NCI-H2107 treated with DMSO at 0.1 percent for 48 hours (cell line): ENCODE data around the gene GPATCH4.
"Not testable (repeated sequence)": the region's sequence is repeated elsewhere in the genome, so short reads cannot be mapped to it uniquely, and the experiment has no call there.

ENCODE experiments used
- DNase-seq: peaks from one replicate; lab custom pipeline; 2025; ENCODE audit not compliant: unreplicated experiment; lab: John Stamatoyannopoulos, UW

The GPATCH4 gene

DNA sequence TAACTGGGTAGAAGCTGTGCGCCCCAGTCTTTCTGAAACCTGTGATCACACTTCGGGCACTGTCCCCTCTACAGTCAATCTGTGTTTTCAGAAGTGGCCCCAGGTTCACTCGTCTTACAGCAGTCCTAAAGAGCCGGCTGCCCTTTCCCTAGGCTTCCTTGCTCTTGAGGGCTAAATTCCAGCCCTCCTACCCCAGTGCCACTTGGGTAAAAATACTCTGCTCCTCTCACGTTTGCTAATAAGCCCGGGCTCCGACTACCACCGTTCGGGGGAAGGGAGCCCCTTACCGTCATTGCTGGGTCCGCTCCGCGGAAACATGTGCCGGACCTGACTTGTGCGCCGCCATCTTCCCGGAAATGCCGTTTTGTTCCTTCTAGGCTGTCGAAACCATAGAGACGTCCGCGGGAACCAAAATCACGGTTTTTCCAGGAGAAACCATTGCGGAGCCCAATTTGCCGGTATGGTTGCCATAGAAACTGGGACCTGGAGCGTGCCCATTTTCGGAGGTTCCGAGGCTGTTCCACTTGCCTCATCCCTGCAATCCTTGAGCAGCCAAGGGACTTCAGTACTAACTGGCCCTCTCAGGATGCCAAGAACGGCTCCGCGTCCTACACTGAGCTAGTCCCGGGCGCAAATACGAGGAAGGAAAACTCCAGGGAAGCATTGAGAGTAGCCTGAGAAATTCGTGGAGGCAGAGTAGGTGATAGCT, at the start of gene GPATCH4:
Gene GPATCH4, minus strand, starts transcription at position 358 of the 709 bp plus-strand sequence.
- DNase-seq, result peak; percentile 75

DNA sequence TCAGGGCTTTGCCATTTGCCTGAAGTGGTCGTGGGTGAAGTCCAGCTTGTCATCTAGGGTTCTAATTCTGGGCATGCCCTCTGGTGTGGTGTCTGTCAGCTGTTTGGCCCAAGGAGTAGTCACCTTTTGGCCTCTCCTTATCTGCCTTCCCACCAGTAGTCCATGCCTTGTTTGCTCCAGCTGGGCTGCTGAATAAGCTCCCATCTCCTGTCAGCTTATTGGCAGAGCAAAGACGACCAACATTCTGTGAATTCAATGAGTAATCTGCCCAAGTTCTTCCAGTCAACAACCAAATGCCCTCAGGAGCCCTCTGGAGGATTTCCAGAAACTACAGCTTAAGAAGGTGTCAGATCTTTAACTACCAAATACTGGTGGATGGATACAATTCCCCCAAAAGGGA, 47.7 kb upstream of the GPATCH4 start:
- DNase-seq, result no peak

DNA sequence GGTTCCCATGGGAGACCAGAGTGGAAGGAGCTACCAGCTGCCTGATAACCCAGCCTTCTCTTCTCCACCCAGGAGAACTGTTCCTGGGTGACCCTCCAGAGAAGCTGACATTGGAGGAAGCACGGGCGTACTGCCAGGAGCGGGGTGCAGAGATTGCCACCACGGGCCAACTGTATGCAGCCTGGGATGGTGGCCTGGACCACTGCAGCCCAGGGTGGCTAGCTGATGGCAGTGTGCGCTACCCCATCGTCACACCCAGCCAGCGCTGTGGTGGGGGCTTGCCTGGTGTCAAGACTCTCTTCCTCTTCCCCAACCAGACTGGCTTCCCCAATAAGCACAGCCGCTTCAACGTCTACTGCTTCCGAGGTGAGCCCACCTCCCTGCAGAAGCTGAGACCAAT, 47.2 kb upstream of the GPATCH4 start:
- no peak for DNase-seq

DNA sequence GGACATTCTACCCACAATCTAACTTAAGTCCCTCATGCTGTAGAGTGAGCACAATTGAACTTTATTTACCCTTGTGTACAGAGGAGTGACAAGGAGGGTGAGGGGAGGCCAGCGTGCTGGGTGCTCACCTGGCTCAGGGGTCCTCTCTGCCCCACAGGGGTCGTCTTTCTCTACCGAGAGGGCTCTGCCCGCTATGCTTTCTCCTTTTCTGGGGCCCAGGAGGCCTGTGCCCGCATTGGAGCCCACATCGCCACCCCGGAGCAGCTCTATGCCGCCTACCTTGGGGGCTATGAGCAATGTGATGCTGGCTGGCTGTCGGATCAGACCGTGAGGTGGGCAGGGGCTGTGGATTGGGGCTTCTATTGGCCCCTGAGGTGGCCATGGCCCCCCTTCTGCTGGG, 46.1 kb upstream of the GPATCH4 start:
- no peak for DNase-seq

DNA sequence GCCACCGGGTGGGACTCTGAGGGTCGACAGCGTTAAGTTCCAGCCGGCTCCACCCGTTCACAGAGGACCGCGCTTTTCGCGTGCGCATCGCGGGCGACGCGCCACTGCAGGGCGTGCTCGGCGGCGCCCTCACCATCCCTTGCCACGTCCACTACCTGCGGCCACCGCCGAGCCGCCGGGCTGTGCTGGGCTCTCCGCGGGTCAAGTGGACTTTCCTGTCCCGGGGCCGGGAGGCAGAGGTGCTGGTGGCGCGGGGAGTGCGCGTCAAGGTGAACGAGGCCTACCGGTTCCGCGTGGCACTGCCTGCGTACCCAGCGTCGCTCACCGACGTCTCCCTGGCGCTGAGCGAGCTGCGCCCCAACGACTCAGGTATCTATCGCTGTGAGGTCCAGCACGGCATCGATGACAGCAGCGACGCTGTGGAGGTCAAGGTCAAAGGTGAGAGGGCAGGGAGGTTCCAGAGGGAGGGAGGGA, 45.5 kb upstream of the GPATCH4 start:
- DNase-seq, result no peak

DNA sequence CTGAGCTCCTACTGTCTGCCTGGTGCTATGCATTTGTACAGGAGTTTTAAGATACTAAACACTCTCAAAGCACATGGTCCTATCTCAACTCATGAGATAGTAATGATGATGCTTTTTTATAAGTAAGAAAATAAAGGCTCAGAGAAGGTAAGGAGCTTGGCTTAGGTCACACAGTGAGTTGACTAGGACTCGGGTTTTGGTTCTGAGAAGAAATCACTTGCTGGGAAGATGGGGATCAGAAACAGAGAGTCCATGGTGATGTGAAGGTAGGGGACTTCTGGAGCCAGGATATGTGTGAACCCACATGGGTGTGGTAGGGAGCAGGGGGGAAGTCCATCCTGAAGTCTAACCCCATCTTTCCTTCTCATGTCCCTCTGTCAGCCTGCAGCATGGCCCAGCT, 44.4 kb upstream of the GPATCH4 start:
- DNase-seq, result no peak

DNA sequence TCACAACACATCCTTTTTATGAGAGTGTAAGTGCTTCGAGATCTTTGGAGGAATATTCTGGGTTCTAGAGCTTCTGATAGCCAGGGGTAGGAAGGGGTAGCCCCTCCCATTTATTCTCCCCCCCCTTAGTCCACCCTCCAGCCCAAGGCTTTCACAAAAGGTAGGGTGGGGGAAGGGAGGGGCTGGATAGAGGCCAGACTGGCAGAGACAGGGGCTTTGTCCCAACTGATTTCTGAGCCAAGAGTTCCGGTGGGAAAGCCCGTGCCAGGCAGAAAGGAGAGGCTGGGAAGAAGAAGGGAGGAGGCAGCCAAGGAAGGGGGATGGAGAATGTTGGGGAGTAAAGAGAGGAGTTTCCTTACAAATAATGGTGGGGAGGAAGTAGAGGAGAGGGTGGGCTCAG, 43.8 kb upstream of the GPATCH4 start:
- DNase-seq, result no peak

DNA sequence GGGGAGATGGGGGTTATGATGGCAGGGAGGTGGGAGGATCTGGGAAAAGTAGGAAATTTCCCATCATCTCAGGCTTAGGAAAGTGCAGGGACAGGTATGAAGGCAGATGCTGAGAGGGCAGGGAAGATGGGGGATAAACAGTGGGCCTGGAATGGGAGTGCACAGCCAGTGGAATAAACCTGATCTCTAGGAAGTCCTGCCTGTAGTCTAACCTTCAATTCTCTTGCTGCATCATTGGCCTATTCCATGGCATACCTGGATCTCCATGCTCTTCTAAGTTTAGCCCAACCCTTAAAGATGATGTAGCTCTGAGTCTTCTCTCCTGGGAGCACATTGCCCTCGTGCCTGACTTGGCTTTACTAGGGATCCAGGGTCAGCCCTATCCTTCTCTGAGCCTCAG, 43.4 kb upstream of the GPATCH4 start:
- DNase-seq, result no peak

DNA sequence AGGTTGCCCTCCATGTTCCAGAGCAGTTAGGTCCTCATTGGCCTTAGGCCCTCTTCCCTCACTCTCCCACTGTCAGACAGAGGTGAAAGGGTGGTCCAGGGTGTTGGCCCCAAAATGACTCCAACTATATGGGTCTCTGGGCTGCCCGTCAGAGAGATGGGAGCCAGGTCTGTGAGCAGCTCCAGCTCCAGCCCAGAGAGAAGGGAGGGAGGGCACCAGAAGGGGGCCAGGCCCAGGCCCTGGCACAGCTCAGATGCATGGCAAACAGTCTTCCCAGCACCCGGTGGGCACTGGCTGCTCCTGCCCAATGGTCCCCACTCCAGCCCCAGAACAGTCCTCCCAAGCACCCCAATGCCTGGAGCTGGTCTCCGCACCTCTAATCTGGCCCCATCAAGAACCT, 42.9 kb upstream of the GPATCH4 start:
- no peak for DNase-seq

DNA sequence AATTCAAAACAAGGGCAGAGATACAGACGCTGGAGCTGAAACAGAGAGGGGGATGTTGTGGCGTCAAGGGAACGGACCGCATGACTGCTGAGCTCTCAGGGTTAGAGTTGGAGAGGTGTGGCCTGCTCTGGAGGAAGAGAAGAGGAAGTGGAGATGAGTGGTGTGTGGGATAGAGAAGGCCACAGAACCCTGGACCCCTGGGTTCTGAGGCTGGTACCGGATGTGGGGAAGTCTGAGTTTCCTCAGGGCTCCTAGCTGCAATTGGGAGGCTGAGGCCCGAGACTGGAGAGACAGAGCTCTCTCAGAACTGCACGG, 42.5 kb upstream of the GPATCH4 start:
- DNase-seq, result no peak

DNA sequence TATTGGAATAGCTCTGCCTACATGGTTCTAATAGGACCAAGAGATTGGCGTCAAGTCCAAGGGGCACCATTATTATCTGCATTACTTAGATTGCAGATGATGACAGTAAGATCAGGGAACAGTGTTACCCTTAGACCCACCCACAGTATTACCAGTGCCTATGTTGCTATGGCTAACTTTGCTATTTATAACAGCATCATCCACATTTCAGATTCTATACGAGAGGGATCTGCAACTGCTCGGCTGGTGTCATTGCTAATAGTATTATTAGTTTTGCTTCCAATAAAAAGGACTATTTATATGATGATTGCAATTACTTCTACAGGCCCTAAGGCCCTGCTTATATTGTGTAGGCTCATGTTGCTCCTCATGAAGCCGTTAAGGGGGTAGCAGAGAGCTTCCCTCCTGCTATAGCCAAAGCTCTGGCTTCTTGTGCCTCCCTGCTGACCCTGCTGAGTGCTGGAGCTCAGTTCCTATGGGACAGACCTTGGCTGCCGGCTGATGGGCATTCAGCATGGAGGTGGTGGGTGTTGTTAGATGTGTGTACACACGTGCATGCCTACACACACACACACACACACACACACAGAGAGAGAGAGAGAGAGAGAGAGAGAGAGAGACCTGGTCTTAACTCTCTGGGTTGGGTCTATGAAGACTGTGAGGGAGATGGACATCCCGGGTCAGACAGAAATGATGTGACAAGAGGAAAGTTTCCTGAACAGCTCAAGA, 41.9 kb upstream of the GPATCH4 start:
- no peak for DNase-seq

DNA sequence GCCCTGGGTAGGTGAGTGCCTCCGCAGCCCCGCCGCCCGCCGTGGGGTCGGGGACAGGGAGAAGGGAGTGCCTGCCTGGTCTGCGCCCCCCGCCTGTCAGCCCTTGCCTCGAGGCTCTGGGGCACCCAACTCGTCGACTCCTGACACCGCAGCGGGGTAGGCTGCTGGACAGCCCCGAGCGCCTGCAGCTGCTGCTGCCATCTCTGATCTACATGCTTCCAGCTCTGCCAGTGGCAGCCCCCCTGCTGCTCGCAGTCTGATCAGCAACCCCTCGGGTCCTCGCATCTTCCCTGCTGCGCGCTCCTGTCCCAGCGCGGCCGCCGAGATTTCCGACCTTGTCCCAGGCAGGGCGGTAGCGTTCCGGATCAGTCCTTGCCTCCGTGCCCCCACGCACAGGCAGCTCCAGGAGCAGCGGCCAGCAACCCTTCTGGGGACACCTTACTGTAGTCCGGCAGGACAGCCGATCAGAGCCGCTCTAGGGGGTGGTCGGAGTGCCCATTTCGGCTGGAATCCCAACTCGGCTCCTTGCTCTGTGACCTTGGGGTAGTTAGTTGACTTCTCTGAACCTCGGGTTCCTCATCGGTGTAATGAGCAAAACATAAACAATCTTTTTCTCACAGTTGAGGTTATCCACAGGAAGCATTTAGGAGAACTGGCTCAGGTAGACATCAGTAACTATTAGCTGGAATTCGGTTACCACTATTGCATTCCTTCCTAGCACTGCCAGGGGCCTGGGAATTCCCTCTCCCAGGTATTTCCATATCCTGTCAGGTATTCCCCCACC, 41.2 kb upstream of the GPATCH4 start:
- DNase-seq, result no peak

DNA sequence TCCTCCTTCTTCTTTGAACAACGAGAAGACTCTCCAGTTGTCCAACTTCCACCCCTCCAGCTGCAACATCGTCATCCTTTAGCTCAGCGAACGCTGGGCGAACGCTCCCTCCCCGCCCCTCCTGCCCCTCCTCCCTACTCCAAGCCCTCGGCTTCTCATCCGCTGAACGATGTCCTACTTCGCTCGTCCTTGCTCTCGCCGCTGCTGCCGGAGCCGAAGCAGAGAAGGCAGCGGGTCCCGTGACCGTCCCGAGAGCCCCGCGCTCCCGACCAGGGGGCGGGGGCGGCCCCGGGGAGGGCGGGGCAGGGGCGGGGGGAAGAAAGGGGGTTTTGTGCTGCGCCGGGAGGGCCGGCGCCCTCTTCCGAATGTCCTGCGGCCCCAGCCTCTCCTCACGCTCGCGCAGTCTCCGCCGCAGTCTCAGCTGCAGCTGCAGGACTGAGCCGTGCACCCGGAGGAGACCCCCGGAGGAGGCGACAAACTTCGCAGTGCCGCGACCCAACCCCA, 40.5 kb upstream of the GPATCH4 start, which contains the start of gene BCAN:
Gene BCAN, plus strand, starts transcription at position 357 of the 504 bp plus-strand sequence. CDS start 3,938 bp downstream, outside the sequence.
- DNase-seq, result no peak

DNA sequence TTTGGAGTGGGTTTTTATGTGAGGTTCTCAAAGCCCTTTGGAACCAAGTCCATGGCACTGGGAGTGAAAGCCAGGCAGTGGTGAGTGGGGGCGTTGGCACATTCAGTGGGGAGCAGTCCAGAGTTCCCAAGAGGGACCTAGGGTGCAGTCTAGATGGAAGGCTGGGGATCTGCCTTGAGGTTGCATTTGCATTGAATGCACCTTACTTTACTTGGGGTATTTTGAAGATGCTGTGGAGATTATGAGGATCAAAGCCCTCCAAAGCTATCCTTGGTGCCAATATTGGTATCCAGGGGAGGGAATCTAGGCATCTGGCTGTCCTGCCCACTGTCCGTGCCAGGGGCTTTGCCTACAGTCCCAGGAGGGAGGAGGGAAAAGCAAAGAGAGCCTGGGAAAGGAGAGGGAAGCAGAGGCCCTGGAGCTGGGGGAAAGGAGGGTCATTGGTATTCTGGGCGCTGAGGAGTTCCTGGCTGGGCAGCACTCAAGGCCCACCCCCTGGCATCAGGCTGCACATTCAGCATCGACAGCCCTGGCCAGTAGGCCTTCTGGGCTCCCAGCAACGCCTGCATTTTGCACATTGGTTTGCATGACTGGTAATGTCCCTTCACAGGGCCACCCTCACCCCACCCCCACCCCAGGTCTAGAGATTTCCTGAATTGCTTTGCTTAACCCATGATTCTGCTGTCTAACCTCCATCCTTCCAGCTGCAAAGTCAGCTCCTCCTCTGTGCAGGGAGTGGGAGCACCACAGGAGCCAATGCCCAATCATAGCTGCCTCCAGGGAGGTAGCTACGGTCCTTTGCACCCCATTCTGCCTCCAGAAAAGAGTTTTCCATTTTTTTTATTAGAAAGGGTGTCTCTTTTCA, 39.8 kb upstream of the GPATCH4 start:
- no peak for DNase-seq

DNA sequence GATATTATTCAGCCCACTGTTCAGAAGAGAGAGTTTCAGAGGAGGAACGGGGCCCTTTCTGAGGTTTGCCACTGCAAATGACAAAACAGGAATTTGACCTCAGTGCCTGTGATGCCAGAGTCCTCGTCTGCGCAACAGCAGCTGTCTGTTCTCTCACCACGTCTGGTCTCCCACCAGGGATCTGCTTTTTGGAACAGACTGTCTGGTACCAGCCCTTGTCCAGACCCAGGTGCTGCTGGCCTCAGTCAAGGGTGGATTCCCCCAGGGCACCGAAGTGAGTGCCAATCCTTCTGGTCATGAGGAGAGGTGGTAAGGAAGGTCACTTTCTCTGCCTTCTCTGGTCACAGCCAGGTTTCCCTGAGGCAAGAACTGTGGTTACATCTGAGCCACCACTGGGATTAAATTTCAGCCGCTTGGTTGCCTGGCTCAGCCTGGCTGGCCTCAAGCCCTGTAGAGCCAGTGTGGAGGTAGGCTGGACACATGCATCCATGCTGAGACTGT, 38.4 kb upstream of the GPATCH4 start:
- peak; percentile 43 for DNase-seq

DNA sequence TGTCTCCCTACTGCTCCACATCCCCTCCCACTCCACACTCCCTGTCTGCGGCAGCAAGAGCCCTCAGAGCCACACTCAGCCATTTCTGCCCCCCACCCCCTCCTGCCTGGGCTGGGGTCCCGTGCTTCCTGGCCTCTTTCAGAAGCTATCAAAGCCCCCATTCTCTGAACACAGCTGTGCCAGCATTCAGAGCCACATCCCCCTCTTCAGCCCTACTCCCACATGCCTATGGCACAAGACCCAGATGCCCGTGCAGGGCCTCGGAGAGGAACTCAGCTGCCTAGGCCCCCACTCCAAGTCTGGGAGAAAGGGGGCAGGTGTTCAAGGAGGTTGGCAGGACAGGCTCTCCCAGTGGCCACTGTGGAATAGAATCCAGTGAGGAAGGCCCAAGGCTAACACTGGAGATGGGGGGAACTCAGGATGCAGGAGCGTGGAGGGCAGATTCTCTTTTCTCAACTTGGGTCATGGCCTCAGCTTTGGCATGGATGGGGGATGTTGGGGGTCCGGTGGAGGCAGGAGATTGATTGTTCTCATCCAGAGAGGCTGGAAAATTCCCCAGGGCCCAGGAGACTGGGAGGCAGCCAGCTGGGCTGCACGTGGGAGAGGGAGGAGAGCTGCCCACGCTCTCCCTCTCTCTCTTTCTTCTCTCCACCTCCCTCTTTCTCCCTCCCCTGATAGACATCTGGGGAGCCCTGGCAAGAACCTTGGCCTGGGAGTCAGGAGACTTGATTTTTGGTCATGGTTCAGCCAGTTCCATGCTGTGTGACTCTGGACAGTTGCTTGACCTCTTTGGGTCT, 37.1 kb upstream of the GPATCH4 start:
- DNase-seq, result no peak

DNA sequence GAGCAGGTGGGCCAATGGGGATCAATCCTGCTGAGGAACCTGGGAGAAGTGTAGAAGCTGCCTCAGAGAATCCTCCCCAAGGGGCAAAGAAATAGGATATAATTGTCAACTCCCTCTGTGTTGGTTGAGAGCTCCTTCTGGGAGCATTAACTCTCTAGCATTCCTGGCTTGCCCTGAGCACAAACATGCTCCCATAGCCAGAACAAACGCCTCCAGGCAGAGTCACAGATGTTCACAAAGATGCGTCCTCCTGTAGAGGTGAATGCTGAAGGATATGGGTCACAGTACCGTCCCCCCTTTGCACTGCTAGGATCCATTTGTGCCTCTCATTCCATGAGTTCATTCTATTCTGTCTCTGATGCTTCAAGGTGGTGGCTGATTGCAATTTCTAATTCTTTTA, 31.1 kb upstream of the GPATCH4 start:
- DNase-seq, result no peak

DNA sequence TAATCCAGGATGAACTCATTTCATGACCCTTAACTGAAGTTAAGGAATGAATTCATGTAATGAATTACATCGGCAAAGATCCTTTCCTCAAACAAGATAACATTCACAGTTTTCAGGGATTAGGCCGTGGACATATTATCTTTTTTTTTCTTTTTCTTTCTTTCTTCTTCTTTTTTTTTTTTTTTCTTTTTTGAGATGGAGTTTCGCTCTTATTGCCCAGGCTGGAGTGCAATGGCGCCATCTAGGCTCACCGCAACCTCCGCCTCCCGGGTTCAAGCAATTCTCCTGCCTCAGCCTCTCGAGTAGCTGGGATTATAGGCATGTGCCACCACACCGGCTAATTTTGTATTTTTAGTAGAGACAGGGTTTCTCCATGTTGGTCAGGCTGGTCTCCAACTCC, 29.9 kb upstream of the GPATCH4 start:
- not testable (repeated sequence) for DNase-seq

DNA sequence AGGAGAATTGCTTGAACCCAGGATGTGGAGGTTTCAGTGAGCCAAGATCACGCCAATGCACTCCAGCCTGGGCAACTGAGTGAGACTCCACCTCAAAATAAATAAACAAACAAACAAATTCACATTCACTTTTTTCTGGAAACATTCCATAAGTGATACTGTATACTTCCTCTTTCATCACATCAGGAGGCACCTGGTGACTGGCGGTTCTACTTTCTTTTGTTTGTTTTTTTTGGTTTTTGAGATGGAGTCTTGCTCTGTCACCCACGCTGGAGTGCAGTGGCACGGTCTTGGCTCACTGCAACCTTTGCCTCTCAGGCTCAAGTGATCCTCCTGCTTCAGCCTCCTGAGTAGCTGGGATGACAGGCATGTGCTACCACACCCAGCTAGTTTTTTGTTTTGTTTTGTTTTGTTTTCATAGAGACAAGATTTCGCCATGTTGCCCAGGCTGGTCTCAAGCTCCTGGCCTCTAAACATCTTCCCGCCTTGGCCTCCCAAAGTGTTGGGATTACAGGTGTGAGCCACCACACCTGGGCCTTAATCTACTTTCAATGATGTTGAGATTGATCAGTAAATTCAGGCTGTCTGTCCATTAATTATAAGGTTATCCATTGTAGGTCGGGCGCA, 28.7 kb upstream of the GPATCH4 start:
- no peak for DNase-seq
